Osteoblast (primary cell): Measurements from ENCODE around the gene XYLT1. TPM values are rescaled to one million over a fixed set of nuclear protein-coding genes. Genes with fewer than 3 reads are reported as not detected.

Experiments
- DNase-seq: peaks from one replicate; pipeline ENCODE4 v3.0.0; 2011; ENCODE audit warnings: low spot score, mixed read lengths; ENCODE audit not compliant: insufficient read length; ENCODE audit errors: missing footprints
- H2AFZ ChIP-seq: 2 replicates; pipeline ENCODE4 v1.6.0; 2011; ENCODE audit warnings: mild to moderate bottlenecking, low read length
- H3K27ac ChIP-seq: 2 replicates; pipeline ENCODE4 v1.5.1; 2011; ENCODE audit warnings: mild to moderate bottlenecking, low read depth, low read length, moderate library complexity
- H3K27me3 ChIP-seq: 2 replicates; pipeline ENCODE4 v1.6.0; 2012; ENCODE audit warnings: mild to moderate bottlenecking, control low read depth, inconsistent platforms, low read length, moderate library complexity; ENCODE audit not compliant: insufficient read depth
- H3K36me3 ChIP-seq: 2 replicates; pipeline ENCODE4 v1.5.1; 2011; ENCODE audit warnings: mild to moderate bottlenecking, low read length, control low read depth, moderate library complexity; ENCODE audit not compliant: insufficient read depth
- H3K4me1 ChIP-seq: 2 replicates; pipeline ENCODE4 v1.5.1; 2011; ENCODE audit warnings: mild to moderate bottlenecking, low read length, control low read depth, moderate library complexity; ENCODE audit not compliant: insufficient read depth
- H3K4me2 ChIP-seq: 2 replicates; pipeline ENCODE4 v1.6.0; 2011; ENCODE audit warnings: mild to moderate bottlenecking, low read length; ENCODE audit not compliant: insufficient read depth
- H3K4me3 ChIP-seq: fragments of 200-600 bp; sonication (generic); 3 replicates; pipeline ENCODE4 v1.5.1; 2012; ENCODE audit warnings: mild to moderate bottlenecking, low read length, inconsistent platforms; ENCODE audit not compliant: insufficient read depth
- H3K79me2 ChIP-seq: 2 replicates; pipeline ENCODE4 v1.6.0; 2012; ENCODE audit warnings: mild to moderate bottlenecking, low read length, control low read depth, inconsistent platforms; ENCODE audit not compliant: insufficient read depth
- H3K9me3 ChIP-seq: 2 replicates; pipeline ENCODE4 v1.5.1; 2011; ENCODE audit warnings: low read depth, low read length, control low read depth
- H4K20me1 ChIP-seq: 2 replicates; pipeline ENCODE4 v1.6.0; 2012; ENCODE audit warnings: mild to moderate bottlenecking, low read length, control low read depth; ENCODE audit not compliant: insufficient read depth
- CTCF ChIP-seq: IDR thresholded peaks from 2 replicates; pipeline ENCODE4 v1.5.1; 2011; ENCODE audit warnings: mild to moderate bottlenecking, low read depth, low read length, moderate library complexity; ENCODE audit errors: extremely low read depth
- total RNA-seq: library from RNA; depleted of rRNA; stranded (reverse); fragments of >200 nt; gene quantifications from 2 replicates; pipeline ENCODE4 v1.2.3, GENCODE V29; 2012

XYLT1 gene
- total RNA-seq, 1 donor, result 43.4 TPM

- DNase-seq, result no peak
- H3K4me2 ChIP-seq, result peak overlapping the region; percentile 3
- no peak overlapping the region for H2AFZ ChIP-seq
- H4K20me1 ChIP-seq, result peaks cover 5% of the 10 kb centered on the region
- no peak overlapping the region for H3K27ac ChIP-seq
- no peaks in the 10 kb centered on the region for H3K9me3 ChIP-seq
- H3K4me3 ChIP-seq, result no peak overlapping the region
- no peaks in the 10 kb centered on the region for H3K27me3 ChIP-seq
- H3K36me3 ChIP-seq, result no peaks in the 10 kb centered on the region
- H3K4me1 ChIP-seq, result no peaks in the 10 kb centered on the region
- peaks cover 43% of the 10 kb centered on the region for H3K79me2 ChIP-seq
- no peak for TF ChIP-seq CTCF
Observed at GRCh38 chr16:17453364-17454038, 17.3 kb downstream of the XYLT1 start.

GRCh38 chr16:17452922-17453321 lies 17.8 kb downstream of the XYLT1 start:
- no peak overlapping the region for H2AFZ ChIP-seq
- no peaks in the 10 kb centered on the region for H3K27me3 ChIP-seq
- peaks cover 5% of the 10 kb centered on the region for H4K20me1 ChIP-seq
- no peak overlapping the region for H3K4me3 ChIP-seq
- no peak overlapping the region for H3K27ac ChIP-seq
- H3K79me2 ChIP-seq, result peaks cover 37% of the 10 kb centered on the region
- no peak for DNase-seq
- no peaks in the 10 kb centered on the region for H3K36me3 ChIP-seq
- H3K4me2 ChIP-seq, result peak overlapping the region; percentile 3
- H3K4me1 ChIP-seq, result no peaks in the 10 kb centered on the region
- no peak for TF ChIP-seq CTCF
- no peaks in the 10 kb centered on the region for H3K9me3 ChIP-seq

DNA sequence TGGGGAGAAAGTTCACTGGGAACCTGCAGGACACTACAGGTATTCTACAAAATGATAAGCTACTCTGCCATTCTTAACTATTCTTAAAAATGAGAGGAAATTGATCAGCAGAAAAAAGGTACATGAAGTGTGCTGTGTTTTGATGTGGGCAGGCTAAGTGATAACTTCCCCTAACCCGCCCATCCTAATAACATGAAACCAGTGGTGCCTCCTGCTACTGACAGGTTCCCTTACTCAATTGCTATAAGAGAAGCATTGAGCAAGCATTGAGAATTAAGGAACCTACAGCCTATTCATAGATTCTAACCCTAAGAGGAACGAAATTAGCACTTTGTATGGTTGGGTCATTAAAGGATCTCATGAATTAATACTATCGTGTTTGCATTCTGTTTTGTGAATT lies 18.9 kb downstream of the XYLT1 start:
- peaks cover 9% of the 10 kb centered on the region for H4K20me1 ChIP-seq
- H3K36me3 ChIP-seq, result no peaks in the 10 kb centered on the region
- H2AFZ ChIP-seq, result no peak overlapping the region
- H3K27ac ChIP-seq, result no peak overlapping the region
- no peaks in the 10 kb centered on the region for H3K27me3 ChIP-seq
- no peak overlapping the region for H3K4me2 ChIP-seq
- H3K4me1 ChIP-seq, result no peaks in the 10 kb centered on the region
- no peaks in the 10 kb centered on the region for H3K9me3 ChIP-seq
- no peak overlapping the region for H3K4me3 ChIP-seq
- peaks cover 39% of the 10 kb centered on the region for H3K79me2 ChIP-seq
- TF ChIP-seq CTCF, result no peak
- DNase-seq, result no peak

- Histone ChIP-seq H3K27ac (no peak overlapping the region), H3K4me1 (no peaks in the 10 kb centered on the region), H2AFZ (no peak overlapping the region), H3K36me3 (peaks cover under 1% of the 10 kb centered on the region), H3K4me3 (no peak overlapping the region), H3K79me2 (peaks cover 38% of the 10 kb centered on the region), H3K4me2 (no peak overlapping the region), H3K9me3 (no peaks in the 10 kb centered on the region), H3K27me3 (no peaks in the 10 kb centered on the region), H4K20me1 (peaks cover 9% of the 10 kb centered on the region)
- DNase-seq, result no peak
- no peak for TF ChIP-seq CTCF
Observed at GRCh38 chr16:17450291-17450690, 20.5 kb downstream of the XYLT1 start.
